Neural progenitor cell (in vitro differentiated cells): ENCODE results near the gene GPRC5B.

Experiments used
- CTCF ChIP-seq: fragments of 200-600 bp; sonication (generic); IDR thresholded peaks from 2 replicates; pipeline ENCODE4 v1.5.1; 2017; ENCODE audit warnings: antibody characterized with exemption, mild to moderate bottlenecking
- EZH2 ChIP-seq: fragments of 200-600 bp; sonication (generic); IDR thresholded peaks from 2 replicates; pipeline ENCODE4 v1.6.1; 2017; ENCODE audit warnings: antibody characterized with exemption, mild to moderate bottlenecking, moderate library complexity
- EZH2phosphoT487 ChIP-seq: fragments of 200-600 bp; sonication (generic); IDR thresholded peaks from 2 replicates; pipeline ENCODE4 v1.6.1; 2017; ENCODE audit warnings: antibody characterized with exemption

DNA sequence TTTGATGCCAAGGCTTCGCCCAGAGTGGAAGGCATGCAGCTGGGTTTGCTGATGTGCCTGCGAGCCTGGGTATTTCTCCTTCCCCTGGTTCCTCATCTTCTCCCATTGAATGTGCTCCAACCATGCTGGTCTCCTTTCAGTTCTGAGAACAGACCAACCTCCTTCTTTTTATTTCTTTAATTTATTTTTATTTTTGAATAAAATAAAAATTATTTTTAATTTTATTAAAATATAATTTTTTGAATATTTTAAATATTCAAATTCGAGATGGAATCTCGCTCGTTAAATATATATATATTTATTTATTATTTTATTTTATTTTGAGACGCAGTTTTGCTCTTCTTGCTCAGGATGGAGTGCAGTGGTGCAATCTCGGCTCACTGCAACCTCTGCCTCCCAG is 30.2 kb upstream of the GPRC5B start:
- no peak for TF ChIP-seq CTCF
- no peak for TF ChIP-seq EZH2
- no peak for TF ChIP-seq EZH2phosphoT487
